Measurements from ENCODE around the gene KLHL30.

The KLHL30 gene

DNA sequence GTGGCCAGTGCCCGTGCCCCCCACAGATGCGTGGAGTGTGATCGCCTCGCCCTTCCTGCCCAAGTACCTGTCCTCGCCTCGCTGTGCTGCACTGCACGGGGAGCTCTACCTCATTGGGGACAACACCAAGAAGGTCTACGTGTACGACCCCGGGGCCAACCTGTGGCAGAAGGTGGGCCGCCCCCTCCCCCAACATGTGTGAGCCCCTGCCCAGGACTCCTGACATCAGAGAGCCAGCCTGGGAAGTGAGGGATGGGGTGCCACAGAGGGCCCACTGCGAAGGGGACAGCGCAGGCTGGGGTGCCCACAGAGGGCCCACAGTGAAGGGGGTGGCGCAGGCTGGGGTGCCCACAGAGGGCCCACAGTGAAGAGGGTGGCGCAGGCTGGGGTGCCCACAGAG lies 10.5 kb downstream of the KLHL30 start:
- no peak for DNase-seq

DNA sequence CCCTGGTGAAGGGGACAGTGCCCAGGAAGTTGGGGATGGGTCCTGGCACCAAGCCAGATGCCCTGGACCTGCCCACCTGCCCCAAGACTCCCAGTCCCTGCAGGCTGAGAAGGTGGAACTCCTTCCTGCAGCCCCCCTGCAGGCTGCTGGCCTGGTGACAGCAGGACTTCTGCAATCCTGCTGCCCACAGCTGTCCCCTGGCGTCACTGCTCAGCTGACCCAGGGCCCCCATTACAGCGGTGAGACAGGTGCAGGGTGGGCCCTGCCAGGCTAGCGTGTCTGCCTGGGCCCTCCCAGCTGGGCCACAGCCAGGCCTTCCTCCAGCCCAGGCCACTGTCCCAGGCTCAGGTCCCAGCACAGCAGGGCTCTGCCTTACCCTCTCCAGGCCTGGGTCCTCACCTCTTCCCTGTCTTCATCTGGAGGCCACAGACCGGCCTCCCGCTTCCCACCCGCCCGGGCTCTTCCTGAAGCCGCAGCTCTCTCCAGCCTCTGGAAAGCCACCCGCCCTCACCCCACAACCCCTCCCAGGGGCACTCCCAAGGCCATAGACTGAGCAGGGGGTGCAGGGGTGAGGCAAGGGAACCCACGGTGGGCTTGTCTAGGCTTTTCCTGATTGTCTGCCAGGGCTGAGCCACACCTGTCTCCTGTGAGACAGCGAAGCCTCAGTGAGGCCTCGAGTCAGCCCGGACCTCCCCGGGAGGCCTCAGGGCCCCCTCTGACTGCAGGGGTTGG lies 11.5 kb downstream of the KLHL30 start:
- no peak for DNase-seq

DNA sequence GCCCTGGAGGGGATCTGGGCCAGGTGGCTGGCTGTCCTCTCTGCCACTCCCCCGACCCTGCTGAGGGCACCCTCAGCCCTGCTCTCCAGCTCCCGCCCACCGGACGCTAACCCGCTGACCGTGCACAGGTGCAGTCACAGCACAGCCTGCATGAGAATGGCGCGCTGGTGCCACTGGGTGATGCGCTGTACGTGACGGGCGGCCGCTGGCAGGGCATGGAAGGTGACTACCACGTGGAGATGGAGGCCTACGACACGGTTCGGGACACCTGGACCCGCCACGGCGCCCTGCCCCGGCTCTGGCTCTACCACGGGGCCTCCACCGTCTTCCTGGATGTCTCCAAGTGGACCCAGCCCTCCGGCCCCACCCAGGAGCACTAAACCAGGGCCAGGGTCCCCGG lies 12.2 kb downstream of the KLHL30 start:
- DNase-seq = no peak

DNA sequence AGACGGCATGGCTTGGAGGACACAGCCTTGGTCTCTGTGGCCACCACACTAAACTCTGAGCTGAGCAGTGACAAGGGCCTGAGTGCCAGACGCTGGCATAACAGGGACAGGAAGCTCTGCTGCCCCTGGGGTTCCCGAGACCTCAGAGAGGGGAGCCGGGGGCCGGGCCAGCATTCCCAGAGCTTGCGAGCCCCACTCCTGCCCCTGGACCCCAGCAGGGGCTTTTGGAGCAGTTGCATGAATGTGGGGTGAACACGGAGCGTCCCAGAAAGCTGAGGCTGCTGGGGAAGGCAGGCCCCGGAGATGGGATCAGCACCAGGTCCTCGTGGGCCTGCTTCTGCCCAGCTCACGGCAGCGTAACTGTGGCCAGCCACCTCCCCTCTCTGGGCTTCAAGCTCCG lies 12.7 kb downstream of the KLHL30 start:
- DNase-seq = no peak

DNA sequence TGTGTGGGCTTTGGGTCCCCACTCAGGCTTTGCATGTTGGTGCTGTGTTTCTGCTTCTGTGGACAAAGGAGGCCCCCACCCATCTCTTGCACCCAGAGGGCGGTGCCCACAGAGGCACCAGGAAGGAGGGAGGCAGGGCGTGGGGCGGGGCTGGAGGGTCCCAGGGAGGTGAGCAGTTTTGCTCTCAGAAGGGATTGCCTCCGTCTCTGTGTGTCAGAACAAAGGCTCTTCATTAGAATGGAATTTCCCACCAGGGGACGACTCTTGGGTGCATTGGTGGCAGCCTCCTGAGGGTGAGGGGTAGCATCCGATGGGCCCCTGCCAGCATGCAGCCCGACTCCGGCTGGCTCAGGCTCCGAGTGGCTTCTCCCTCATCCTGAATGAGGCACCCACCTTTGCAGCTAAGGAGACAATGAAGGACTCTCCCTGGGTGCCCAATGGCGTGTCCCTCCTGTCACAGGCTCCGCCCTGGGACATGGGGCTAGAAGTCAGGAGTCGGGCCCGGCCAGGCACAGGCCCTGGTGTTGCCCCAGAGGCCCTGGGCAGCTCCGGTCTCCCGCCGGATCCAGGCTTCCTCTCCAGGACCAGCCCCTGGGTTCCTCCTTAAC lies 13.3 kb downstream of the KLHL30 start:
- DNase-seq = no peak

DNA sequence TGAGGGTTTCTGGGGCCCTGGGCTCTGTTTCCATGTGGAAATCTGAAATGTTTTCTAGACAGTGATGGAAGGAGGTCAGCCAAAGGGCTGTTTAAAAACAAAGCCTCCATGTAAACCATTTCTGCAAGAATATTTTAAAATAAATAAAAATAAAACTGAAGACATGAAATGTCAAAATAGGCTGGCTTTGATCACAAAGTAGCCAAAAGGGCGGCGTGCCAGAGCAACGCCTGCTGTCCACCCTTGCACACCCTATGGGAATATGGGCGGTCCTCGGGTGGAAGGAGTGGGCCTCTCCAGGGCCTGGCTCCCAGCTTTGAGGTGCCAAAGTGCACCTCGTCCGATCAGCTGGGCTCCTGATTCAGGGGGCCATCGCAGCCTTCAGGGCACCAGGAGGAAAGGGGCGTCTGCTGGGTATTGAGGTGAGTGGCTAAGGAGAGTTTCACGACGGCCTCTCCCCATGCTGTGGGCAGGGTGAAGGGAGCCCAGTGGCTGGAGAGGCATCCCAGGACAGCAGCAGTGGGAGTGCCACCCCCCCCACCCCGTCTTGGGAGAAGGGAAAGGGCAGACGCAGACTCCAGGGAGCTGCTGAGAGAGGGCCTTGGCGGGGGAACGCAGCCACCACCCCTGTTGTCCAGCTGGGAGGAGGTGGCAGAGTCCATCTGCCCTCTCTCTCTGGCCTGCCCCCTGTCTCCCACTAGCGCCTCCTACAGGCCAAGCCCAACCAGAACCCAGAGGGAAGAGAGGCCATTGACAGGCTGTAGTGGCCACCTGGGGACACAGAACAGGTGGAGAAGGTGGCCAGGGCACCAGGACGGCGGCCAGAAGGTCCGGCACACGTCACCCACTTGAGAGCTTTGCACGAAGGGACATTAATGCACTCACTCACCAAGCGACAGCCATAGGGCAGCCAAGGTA lies 14.6 kb downstream of the KLHL30 start:
- DNase-seq = no peak

DNA sequence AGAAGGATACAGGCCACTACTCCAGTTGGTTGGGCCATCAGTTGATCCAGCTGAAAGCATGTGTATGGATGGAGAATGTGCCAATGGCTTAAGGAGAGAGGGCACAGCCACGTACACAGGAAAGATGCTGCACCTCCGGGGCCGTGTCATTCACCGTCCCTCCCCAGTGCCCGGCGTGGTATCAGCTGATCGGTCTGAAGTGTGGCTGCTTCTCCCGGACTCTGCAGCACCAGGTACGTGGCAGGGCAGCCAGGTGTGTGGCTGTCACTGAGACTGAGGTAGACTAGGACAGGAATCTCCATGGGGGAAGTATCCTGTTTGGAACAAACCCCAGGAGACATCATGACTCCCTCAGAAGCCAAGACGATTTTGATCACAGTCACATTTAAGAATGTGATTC lies 16.1 kb downstream of the KLHL30 start:
- DNase-seq = no peak

DNA sequence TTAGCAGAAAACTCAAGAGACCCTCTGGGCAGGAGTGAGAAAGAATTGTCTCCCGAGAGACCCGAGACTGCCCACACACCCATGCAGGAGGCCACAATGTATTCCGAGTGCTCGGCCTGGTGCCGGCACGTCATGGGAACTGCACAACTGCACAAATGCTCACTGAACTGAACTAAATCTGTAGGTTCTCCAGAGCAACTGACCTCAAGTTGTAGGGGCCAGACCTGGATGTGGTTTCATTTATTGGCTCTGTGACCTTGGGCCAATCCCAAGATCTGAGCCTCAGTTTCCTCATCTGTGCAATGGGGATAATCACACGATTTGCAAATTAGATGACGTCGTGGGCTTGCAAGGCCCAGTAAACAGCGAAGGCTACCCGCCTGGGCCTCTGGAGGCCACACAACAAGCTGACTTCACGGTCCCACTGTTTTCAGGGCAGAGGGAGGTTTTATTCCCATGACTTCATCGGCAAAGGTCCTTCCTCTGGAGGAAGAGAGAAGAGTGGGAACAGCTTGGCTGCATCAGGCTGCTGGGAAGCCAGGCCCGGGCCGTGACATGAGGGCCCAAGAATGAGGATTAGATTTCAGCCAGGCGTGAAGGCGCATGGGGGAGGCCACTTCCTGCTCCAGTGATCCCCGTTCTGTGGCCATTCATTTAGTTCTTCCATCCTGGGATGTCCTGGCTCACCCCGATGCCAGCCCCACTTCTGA lies 16.7 kb downstream of the KLHL30 start:
- DNase-seq = no peak

DNA sequence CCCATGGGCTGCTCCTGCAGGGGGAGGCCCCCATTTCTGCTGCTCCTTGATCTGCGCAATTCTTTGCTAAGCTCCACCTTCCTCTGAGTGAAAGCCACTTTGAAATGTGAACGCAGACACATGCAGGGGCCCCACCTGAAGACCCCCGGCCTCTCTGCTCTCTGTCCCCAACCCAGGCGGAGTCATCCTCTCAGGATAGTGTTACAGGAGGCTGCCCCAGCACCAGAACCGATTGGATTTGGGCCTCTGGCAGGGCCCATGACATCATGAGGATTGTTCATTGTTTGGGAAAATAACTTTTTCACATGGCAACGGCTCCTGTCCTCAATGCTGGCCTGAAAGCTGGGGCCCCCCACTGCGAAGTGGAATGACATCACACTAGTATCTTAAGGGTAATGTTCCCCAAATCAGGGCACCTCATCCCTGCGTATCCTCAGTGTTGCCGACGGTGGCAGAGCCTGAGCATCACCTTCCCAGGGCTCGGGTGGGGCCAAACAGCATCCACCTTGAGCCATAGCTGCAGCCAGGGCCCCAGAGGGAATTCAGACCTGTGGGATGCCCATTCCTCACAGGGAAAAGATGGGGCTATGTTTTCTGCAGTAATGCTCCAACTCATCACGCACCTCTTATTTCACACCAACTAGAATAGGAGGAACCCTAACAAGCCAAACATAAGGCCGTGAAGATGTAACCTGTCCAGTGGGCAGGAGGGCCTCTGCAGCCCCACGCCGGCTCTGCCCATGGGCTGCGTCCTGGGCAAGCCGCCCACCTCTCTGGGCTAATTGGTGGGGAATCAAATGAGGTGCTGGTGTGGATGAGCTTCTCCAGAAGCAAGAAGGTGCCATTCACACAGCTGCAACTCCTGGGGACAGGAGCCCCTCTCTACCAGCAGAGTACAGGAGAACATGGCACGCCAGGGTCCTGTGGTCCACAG lies 17.6 kb downstream of the KLHL30 start:
- DNase-seq = no peak

DNA sequence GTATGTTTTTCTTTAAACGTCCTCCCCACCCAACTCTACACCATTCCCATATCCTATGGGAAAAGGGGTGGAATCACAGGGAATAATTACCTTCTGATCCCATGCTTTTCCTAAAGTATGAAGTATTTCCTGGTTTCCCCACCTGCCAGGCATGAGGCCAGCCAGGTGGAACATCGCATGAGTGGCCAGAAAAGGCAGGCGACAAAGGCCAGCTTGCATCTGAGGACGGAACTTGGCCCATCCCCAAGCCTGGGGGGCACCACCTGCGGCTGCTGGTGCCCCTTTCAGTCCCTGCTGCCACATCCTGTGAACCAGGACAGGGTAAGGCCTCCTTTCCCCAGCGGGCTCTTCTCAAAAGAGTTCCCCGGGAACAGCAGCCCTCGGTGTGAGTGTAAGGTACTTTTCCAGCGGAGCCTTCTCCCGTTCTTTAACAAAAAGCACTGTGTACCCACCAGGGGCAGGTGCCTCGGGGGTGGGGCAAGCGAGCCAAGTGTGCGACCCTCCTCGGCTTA lies 19.1 kb downstream of the KLHL30 start:
- no peak for DNase-seq

DNA sequence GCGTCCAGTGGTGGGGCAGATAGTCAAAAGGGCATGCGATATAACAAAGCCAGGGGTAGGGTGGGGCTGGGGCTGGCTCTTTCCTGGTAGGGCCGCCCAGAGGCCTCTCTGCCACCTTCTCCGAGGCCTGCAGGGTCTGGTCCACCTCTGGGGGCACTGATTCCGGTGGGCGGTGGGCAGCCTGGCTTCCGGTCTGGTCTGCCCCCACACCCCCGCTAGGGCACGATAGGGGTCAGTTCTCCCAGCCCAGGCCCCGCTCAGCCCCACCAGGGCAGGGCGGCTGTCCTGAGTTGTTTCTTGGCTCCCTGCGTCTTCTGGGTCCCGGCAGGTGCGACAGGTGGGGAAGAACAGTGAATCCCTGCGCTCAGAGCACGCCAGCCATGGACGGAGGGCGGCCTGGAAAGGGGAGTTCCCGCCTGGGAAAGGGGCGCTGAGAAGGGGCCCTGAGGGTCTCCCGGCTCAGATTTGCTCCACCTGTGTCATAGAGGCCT lies 19.6 kb downstream of the KLHL30 start:
- no peak for DNase-seq

DNA sequence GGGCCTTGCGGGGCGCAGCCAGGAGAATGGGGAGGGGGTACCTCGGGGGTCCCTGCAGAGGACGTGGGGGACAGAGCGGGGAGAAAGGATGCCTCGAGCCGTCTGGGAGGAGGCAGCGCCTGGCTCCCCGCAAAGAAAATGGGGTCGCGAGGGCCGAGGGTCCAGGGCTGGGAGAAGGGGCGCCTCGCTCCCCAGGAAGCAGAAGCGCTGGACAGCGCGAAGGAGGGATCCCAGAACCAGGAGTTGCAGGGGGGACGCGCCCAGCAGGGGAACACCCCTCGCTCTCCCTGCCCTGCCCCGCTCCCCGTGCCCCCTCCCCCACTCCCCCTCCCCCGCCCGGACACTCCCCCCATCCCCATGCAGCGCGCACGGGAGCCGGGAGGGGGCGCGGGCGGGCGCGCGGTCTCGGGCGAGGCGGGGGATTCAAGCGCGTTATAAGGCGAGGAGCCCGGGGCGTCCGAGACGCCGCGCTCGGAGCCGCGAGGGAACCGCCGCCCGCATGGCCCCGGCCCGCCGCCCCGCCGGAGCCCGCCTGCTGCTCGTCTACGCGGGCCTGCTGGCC lies 20.1 kb downstream of the KLHL30 start, which contains the start of gene ERFE:
TSS of gene ERFE (plus strand) at position 462 of the 562 bp plus-strand sequence. CDS start at position 500, 38 bp downstream.
- DNase-seq = peak in 2 of 4 experiments; percentile 21 to 30

DNA sequence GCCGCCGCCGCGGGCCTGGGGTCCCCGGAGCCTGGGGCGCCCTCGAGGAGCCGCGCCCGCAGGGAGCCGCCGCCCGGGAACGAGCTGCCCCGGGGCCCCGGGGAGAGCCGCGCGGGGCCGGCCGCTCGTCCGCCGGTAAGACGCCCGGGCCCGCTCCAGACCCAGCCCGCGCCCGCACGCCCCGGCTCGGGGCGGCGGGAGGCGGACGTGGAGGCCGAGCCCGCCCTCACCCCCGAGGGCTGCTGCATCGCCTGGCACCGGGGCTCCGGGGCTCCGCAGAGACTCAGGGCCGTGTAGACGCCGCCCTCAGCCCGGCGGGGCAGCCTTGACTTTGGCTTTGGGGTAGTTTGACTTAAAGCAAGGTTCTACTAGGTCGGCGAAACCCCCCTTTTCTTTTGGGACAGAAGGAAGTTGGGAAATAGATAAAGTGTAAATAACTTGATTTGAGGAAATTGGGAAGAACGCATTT lies 20.6 kb downstream of the KLHL30 start:
- DNase-seq = no peak

DNA sequence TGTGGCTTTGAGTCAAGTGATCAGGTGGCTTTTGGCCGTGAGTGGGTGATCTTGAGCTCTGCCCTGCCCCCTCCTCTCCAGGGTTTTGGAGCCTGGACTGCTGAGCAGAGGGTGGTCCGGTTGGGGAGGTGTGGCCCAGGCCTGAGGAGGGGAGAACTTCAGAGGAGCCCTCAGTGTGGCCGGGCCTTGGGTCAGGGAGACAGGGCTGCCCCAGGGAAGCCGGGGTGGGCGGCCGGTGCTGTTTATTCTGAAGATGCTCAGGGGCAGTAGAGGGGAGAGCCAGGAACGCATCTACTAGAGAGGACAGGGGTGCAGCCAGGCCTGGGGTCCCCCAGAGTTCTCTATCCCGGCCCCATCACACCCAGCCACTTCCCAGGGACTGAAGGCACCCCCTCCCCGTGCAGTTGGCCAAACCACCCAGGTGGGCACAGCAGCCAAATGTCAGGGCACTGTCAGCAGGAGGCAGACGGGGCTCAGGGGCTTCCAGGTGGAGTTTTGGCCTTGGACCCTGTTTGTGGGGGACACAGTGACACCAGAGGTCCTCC lies 21.3 kb downstream of the KLHL30 start:
- no peak for DNase-seq

DNA sequence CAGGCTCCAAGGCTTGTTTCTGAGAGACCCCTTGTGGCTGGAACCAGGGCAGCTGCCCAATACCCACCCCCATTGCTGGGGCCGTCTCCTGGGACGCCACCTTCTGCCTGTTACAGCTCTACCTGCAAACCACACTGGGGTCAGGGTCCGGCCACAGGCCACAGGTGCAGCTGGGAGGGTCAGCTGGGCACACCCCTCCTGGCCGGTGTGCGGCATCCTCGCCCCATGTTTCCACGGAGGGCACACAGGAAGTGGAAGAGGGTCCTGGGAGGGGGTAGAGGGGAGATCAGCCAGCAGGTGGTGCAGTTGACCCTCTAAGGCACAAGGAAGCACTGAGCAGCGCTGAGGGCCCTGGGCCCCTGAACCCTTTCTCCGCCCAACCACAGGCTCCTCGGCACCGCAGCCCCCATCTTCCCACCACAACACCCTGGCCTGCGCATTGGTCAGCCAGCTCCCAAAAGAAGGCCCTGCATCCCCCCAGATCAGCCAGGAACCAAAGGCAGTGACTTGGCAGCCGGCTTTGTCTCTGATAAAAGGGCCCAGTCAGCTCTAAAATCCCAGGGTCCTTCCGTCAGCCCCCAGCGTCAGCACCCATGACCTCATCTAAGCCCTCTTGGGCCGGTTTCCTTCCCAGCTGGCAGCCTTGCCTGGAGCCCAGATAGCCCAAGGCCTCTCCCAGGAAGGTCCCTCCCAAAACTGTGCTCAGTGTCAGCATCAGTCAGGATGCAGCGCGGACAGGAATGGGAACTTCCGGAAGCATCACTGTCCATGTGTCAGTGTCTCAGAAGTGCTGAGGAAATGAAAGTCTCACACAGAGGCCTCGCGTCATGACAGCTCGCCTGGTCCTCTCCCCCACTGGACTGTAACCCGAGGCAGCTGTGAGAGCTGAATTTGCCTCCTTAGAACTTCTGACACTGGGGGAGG lies 22.0 kb downstream of the KLHL30 start:
- no peak for DNase-seq

DNA sequence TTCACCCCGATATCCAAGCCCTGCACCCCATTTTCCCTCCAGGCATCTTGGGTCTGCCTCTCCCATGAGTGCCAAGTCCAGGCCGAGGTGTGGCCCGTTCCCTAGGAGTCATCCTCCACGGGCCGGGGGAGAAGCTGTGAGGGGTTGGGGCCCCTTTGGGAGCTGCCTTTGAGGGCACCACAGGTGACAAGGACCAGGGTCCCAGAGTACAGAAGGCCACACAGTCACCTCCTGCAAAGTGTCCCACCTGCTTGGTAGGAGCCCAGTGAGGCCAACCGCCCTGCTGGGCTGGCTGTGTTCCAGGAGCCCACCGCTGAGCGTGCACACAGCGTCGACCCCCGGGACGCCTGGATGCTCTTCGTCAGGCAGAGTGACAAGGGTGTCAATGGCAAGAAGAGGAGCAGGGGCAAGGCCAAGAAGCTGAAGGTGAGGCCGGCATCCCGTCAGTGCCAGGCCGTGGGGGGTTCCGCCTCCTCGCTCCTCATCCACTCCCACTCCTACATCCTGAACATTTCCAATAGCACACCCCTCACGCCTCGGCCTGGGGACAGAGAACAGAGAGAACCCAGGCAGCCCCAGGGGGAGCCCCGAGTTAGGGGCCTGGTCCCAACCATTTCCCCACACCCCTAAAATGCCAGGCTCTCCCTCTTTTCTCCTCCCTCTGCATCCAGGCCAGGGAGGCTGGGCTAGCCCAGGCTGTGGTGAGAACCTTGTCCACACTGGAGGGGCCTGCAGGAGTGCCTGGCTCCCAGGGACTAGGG lies 23.0 kb downstream of the KLHL30 start:
- no peak for DNase-seq

DNA sequence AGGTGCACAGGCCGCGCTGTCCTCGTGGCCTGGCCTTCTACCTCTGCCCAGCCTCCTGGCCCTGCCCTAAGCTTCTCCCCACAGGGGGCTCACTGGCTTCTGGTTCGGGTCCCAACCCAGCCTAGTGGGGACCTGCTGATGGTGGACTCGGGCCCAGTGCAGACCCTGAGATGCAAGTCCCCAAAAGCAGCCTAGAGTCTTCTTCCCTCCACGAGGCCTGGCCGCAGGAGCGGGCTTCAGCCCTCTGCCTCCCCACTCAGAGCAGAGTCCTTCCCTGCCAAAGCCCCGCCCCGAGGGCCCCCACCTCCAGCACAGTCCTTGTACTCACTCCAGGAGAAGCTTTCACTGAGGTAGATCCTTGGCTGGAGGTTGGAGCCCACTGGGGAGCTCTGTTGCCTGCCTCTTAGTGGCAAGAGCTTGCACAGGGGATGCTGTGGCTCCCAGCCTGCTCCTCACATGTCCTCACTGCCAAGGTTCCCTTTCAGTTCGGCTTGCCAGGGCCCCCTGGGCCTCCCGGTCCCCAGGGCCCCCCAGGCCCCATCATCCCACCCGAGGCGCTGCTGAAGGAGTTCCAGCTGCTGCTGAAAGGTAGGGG lies 23.9 kb downstream of the KLHL30 start:
- no peak for DNase-seq

DNA sequence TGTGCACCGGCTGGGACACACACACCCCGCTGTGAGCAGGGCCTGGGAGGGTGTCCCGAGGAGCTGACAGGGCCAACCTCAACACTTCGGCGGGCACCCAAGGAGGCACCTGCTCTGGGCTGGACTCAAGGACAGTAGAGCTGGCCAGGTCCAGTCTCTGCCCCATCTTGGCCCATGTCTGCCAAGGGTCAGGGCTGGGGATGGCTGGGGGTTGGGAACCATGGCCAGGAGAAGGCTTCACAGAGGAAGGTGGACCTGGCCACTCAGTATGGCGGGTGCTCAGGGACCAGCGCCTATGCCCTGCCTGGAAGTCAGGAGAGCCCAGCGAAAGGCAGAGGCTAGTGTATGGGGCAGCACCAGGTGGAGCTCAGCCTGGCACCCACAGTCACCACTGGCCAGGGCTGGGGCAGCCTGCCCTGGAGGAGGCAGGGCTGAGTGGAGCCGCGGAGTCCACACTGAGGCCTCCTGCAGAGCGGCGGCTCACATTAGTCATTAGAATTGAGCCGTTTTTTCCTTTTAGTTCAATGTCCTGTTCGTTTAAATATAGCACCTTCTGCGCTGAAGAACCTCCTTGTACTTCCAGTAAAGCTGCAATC lies 24.5 kb downstream of the KLHL30 start:
- DNase-seq = no peak

Data from activated naive CD4-positive, alpha-beta T cell (primary cell).